HG02763 (cell line): ENCODE results near the gene TRIM54.

ENCODE experiments used
- ATAC-seq: cut with Tn5 transposase; IDR thresholded peaks from one replicate; pipeline ENCODE4 v1.9.1; 2021; ENCODE audit warnings: mild to moderate bottlenecking, moderate library complexity; ENCODE audit not compliant: unreplicated experiment

Gene TRIM54

DNA sequence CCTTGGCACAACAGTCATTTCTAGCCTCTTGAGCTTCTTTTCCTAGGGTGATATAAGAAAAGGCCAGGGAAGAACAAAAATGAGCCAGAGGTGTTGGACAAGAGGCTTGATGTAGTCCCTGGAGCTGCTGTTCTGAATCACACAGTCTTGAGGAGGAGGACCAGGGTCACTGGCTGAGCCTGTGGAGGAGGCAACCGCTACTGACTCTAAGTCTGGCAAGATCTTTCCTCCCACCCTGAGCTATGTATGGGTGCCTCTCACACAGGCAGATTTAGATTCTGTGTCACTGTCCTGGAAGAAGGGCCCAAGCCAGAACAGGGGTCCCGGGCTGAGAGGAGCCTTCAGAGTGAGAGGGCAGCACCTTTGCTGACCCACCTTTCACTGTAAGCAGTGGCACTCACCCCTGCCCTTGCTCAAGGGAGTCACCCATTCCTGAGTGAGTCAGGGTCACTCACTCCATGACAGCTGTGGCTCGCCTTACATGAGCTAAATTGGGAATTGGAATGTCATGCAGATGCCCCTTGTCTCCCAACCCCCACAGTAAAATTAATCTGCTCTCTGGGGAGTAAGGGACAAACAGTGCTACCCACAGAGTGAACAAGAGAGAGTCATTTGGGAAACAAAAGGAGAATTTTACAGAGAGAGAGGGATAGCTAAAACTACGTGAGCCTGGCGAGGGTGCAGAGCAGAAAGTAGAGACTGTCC lies at the start of gene TRIM54:
TRIM54 (plus strand) TSS at position 575 of the 705 bp plus-strand sequence. CDS start 303 bp downstream, outside the sequence.
- no peak for ATAC-seq

DNA sequence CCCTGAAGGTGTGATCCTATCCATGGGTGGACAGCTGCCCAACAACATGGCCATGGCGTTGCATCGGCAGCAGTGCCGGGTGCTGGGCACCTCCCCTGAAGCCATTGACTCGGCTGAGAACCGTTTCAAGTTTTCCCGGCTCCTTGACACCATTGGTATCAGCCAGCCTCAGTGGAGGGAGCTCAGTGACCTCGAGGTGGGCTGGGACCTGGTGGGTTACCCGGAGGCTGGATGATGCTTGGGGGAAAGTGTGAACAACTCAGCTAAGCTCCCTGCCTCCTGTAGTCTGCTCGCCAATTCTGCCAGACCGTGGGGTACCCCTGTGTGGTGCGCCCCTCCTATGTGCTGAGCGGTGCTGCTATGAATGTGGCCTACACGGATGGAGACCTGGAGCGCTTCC lies 48.9 kb upstream of the TRIM54 start:
- no peak for ATAC-seq

- ATAC-seq = no peak
Observed at GRCh38 chr2:27236136-27236535, 46.1 kb upstream of the TRIM54 start.

GRCh38 chr2:27236626-27237025 lies 45.6 kb upstream of the TRIM54 start:
- ATAC-seq = no peak

- no peak for ATAC-seq
Observed at GRCh38 chr2:27237341-27237945, 44.8 kb upstream of the TRIM54 start.

DNA sequence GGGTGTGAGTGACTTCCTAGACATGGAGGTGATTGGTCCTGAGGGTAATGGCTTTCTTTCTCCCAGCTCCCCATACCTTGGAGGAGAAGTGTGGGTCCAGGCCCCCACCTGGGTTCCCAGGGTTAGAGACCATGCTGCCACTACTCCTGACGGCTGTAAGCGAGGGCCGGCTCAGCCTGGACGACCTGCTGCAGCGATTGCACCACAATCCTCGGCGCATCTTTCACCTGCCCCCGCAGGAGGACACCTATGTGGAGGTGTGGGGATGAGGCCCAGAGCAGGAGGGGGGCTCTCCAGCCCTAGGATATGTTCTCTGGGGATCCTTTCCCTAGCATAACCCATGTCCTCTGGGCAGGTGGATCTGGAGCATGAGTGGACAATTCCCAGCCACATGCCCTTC lies 43.3 kb upstream of the TRIM54 start:
- ATAC-seq = no peak

- ATAC-seq = no peak
Observed at GRCh38 chr2:27240406-27240805, 41.8 kb upstream of the TRIM54 start.

GRCh38 chr2:27241761-27242613 lies 40.2 kb upstream of the TRIM54 start:
- ATAC-seq = no peak

DNA sequence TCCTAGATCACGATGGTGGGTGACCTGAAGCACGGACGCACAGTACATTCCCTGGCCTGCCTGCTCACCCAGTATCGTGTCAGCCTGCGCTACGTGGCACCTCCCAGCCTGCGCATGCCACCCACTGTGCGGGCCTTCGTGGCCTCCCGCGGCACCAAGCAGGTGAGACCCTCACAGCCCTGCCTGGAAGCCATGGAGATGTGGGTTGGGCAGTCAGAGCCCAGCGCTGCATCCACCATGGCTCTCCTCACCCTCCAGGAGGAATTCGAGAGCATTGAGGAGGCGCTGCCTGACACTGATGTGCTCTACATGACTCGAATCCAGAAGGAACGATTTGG lies 39.6 kb upstream of the TRIM54 start:
- ATAC-seq = no peak

- ATAC-seq = no peak
Observed at GRCh38 chr2:27243391-27244130, 38.7 kb upstream of the TRIM54 start.

GRCh38 chr2:27245116-27245515 lies 37.1 kb upstream of the TRIM54 start:
- no peak for ATAC-seq

DNA sequence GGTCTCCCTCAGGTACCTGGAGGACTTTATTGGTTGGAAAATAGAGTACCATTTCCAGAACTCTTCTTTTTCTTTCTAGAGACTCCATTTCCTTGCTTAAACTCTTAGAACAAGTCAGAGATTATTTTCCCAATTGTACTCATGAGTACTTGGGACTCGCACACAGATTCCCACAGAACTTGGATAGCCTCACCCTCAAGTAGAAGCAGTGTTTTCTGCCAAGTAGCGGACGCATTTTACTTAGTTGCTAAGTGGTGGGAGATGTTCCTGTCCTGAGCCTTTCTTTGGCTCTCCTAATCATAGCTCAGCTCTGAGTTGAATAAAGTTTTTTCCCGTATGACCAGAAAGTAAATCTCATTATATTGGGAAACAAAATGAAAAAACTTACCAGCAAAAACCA lies 36.6 kb upstream of the TRIM54 start:
- no peak for ATAC-seq

- no peak for ATAC-seq
Observed at GRCh38 chr2:27247893-27248292, 34.3 kb upstream of the TRIM54 start.

- no peak for ATAC-seq
Observed at GRCh38 chr2:27249159-27249890, 32.9 kb upstream of the TRIM54 start.

GRCh38 chr2:27249891-27250651 lies 32.2 kb upstream of the TRIM54 start:
- no peak for ATAC-seq

DNA sequence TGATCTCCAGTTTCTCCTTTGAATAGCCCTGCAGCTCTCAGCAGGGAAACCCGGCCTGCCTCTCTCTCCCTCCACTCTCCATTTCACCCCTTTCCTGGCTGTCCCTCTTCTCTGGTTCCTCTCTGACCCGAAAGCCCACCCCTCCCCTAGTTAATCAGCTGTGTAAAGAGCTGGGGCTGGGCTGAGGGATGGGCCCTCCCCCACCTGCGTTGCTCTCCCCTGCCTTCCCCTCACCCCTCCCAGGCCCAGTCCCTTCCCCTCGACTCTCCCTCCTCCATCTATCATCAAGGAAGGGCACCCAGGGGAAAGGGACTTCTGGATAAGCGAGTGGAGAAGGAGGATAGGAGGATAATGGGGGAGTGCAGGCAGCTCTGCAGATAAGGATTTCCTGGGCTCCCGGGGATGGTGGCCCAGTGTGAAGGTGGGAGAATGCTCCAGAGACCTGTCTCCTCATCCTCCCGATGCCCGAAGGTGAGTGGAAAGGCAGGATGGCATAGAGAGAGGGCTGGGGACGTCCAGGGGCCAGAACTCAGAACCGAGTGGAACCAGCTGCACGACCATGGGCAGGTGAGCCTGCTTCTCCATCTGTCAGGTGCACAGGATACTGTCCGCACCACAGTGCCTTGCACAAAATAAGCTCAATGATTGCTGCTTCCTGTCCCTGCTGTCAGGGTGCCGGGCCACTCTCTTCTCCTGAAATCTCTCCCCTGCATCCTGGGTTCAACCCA lies 31.4 kb upstream of the TRIM54 start:
- no peak for ATAC-seq

DNA sequence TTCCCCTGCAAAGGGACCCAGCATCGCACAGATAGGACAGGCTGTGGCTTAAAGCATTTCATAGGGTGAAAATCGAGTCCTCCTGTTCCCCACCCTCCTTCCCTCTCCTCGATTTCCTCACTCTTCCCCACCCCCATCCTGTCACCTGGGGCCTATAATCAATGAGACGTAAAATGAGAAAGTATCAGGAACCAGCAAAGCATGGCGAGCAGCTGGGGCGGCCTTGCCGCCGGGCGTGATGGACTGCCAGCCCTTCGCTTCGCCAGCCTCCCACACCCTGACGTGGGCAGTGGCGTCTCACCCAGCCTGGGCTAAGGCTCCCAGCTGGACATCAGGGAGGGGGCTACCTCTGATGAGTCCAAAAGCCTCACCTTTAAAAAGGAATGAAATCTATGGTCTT lies 30.5 kb upstream of the TRIM54 start:
- no peak for ATAC-seq

DNA sequence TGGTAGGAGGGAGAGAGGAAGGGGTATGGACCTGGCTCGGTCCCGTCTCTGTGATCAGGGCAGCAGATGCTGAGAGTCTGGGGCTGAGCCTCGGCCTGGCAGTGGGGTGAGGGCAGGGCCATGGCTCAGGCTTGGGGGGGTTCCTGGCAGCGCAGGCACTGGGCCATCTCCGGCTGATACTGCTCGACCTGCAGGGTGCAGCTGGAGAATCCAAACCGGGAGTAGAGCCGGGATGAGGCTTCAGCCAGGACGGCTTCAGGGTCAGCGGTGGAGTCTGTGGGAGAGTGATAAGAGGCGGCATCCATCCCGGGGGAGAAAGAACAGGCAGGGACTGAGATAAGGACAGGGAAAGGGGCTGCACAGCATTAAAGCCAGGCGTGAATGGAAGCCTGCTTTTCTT lies 27.0 kb upstream of the TRIM54 start:
- ATAC-seq = no peak

GRCh38 chr2:27255660-27256059 lies 26.6 kb upstream of the TRIM54 start:
- no peak for ATAC-seq
